G401.6 (cell line): ENCODE results near the gene IFITM5.
"Not testable (repeated sequence)": the region's sequence is repeated elsewhere in the genome, so short reads cannot be mapped to it uniquely, and the experiment has no call there.

ENCODE experiments used
- FAIRE-seq: peaks from 2 replicates; lab custom pipeline; 2012; peaks lifted over from hg19 to GRCh38; lab: Jason Lieb, UNC

The IFITM5 gene

DNA sequence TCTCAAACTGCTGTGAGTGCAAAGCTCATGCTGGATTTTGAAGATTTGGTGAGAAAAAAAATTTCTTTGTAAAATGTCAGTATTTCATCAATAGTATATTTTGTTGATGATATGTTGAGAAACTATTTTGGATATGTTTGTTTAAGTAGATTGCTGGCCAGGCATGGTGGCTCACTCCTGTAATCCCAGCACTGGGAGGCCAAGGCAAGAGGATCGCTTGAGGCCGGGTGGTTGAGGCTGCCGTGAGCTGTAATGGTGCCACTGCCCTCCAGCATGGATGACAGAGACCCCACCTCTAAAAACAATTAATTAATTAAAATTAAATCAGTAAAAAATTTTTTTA, 28.2 kb upstream of the IFITM5 start:
- no peak for FAIRE-seq

DNA sequence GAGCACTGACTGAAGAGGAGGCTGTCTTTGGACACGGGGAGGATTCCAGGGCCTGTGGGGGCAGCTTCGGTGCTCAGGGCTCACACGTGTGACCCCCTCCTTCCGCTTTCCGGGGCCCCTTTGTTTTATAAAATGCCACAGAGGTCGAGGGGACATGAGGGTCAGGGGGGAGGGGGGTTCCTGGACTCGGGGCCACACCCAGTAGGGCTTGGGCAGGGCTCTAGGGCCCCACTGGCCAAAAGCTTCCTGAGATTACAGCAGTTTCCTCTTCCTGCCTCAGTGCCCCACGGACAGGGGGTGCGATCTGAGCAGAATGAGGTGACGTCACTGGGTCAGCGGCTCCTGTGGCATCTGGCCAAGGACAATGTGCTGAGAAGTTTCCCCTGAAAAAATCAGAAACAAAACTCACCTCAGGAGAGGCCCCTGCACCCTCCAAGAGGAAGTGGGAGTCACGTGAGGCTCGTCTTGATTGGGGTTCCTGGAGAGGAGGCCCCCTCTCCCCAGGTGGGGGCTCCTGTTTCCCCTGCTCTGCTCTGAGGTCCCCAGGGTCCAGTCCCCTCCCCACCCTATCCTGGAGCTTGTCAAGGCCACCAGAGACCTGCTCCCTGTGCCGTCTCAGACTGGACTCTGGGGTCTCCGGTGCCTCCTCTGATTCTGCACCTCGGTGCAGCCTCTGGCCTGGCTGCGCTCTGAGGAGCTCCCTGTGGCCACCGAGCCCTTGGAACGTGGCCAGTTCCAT, 27.7 kb upstream of the IFITM5 start:
- no peak for FAIRE-seq

DNA sequence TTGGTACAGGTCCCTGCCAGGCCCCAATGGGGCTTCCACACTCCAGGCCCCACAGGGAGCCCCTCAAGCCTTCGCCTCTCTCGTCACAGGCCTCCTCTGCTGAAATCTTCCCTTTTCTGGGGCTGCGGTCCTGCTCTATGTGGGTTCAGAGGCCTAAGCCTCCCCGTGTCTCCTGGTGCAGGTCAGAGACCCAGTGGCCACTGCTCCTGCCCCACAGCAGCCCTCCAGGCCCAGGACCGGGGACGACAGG, 27.2 kb upstream of the IFITM5 start:
- no peak for FAIRE-seq

DNA sequence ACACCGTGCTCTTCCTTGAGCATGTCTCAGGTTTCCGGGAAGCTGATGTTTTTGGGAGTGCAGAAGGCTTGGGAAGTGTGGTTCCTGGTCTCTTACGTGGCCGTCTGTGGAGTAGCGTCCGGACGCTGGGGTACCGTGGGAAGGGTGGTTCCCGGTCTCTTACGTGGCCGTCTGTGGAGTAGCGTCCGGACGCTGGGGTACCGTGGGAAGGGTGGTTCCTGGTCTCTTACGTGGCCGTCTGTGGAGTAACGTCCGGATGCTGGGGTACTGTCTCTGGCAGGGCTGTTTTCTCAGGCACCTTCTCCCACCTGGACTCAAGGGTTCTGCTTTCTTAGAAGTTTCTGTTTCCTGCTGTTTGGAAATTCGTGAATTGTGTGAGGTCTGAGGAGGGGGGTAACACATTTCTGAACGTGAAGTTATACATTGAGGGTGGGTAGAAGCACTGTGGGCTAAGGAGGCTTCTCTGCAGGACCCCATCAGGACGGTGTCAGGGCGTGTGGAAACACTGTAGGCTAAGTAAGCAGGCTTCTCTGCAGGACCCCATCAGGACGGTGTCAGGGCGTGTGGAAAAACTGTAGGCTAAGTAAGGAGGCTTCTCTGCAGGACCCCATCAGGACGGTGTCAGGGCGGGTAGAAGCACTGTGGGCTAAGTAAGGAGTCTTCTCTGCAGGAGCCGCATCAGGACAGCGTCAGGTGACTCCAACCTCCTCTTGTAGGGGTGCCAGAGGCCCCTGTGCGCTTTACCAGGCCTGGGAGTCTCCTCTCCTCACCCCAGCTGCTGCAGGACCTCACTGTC, 26.7 kb upstream of the IFITM5 start:
- no peak for FAIRE-seq

DNA sequence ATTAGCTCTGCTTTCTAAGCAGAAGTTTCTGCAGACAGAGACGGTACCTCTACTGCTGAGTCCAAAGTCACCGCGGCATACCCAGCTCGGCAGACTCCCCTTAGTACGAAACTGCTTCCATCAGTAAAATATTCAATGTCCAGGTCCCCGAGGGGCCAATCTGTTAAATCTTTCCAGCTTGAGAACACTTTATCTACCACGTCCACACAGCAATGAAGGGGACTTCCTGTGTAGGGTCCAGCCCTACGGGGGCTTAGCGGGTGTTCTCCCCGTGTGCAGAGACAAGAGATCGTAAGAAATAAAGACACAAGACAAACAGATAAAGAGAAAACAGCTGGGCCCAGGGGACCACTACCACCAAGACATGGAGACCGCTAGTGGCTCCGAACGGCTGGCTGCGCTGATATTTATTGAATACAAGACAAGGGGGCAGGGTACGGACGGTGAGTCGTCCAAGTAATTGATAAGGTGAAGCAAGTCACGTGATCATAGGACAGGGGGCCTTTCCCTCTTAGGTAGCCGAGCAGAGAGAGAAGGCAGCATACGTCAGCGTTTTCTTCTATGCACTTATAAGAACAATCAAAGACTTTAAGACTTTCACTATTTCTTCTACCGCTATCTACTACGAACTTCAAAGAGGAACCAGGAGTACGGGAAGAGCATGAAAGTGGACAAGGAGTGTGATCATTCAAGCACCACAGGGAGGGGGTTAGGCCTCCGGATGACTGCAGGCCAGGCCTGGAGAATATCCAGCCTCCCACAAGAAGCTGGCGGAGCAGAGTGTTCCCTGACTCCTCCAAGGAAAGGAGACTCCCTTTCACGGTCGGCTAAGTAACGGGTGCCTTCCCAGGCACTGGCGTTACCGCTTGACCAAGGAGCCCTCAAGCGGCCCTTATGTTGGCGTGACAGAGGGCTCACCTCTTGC, 25.5 kb upstream of the IFITM5 start:
- FAIRE-seq: not testable (repeated sequence)

DNA sequence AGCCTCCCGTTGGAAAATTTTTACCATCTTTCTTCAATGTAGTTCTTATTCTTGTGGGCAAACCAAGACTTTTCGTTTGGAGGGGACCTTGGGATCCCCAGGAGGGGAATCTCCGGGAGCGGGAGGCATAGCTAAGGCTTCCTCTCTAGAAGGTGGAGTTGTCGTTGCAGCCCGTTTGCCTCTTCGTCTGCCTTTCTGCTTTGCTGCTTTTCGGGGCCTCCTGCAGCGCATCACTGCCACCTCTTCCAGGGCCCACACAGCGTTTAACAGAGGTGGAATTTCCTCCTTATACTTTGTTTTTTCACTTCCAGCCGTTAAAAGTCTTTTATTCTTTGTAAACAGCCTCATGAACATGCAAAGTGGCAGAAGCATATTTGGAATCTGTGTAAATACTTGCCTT, 24.8 kb upstream of the IFITM5 start:
- no peak for FAIRE-seq

DNA sequence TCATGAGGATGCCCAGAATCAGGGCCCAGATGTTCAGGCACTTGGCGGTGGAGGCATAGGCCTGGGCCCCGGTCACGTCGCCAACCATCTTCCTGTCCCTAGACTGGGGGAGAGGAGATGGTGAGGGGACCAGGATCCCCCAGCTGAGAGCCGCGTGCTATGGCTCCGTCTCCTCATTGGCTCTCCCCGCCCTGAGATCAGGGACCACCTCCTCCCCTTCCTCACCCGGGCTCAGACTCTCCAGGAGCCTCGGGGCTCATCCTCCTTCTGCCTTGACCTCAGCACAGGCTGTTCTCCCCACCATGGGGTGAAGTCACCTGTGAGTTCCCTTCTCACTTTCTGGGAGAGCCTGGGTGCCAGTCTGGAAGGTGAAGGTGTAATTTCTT, 20.6 kb upstream of the IFITM5 start:
- FAIRE-seq: not testable (repeated sequence)

DNA sequence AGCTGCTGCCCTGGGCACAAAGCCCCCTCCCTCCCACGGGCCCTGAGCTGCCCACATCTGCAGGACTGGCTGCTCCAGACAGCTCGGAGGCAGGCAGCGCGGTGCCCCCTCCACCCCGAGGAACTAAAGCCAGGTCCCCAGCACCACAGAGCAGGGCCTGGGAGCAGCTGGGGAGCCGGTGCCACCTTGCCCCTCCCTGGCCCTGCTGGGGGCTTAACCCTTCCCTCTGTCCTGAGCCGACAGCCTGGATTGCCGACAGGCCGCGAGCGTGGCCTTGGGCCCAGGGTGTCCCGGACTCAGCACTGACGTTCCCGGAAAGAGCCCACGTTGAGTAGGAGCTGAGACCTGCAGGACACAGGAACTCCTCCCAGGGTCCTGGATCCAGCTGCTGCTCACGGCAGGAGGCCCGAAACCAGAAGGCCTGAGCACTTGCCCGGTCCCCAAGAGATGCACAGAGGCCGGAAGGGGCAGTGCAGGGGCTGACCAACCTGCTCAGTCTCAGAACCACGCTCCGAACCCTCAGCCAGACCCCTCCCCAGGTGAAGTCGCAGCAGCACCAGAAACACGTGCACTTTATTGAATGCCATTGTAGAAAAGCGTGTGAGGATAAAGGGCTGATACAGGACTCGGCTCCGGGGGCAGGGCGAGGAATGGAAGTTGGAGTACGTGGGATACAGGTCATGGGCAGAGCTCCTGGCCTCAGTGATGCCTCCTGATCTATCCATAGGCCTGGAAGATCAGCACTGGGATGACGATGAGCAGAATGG, 20.0 kb upstream of the IFITM5 start:
- FAIRE-seq: not testable (repeated sequence)

DNA sequence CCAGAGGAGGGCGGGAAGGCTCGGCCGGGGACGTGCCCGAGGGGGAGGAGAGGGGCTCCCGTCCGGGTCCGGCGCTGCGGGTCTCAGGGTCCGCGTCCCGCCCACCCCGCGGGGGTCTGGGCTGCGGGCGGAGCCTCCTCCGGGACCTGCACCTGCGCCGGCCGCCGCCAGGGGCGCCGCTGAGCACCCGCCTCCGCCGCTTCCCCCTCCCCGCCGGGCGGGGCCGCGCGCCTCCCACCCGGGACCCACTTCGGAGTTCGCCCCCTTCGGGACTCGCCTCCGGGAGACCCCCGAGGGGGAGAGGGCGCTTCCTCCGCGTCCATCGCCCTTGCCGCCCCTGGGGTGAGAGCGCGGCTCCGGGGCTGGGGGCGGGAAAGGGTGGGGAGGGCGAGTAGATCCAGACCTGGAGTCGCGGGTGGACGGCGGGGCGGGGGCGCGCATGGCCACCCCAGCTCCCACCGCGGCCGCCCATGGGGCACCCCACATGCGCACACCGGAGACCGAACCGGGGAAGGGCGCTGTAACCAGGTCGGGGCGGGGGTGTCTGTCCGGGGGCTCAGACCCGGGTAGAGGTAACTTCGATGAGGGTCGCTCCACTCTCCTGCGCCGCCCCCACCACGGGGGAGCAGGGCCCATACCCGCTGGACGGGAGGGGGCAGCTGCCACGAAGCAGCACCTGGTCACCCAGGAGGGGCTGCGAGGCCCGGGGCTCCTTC, 19.2 kb upstream of the IFITM5 start:
- not testable (repeated sequence) for FAIRE-seq

DNA sequence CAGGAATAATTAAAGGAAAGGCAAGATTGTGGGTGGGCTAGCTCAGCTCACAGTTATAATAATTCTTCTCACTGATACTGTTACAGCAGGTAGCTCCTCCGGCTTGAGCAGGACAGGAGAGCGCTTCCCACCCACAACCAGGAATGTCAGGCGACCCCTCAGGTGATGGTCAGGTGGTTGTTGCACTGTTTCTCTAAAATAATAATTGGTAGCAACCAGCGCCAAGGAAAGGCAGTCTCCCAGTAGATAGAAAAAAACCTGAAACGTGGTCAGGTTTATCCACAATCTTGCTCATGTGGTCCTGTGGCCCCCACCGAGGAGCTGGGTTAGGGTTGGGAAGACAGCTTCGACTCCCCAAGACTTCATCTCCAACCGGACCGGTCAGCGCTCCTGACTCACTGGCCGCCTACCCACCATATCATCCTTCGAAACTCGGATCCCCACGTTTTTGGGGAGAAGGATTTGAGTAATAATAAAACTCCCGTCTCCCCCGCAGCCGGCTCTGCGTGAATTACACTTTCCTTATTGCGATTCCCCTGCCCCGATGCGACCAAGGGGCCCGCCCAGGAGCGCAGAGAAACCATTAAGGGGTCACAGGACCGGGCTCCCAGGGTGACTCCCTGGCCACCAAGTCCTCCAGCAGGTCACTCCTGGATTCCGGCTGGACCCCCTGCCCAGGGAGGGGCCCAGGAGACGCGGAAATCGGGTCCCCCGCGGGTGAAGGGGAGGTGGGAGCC, 18.5 kb upstream of the IFITM5 start:
- FAIRE-seq: not testable (repeated sequence)

DNA sequence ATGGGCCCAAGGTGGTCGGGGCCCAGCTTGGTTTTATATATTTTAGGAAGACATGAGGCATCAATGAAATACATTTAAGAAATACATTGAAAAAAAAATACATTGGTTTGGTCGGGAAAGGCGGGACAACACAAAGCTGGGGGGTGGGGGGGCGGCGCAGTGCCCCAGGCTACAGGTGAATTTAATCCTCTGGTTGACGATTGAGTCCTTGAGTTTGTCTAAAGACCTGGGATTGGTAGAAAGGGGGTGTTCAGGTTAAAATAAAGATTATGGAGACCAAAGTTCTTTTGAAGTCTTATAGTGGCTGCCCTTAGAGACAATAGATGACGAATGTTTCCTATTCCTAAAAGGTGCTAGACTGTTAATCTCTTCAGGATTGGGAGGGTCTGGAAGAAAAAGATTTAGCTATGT, 17.6 kb upstream of the IFITM5 start:
- no peak for FAIRE-seq

DNA sequence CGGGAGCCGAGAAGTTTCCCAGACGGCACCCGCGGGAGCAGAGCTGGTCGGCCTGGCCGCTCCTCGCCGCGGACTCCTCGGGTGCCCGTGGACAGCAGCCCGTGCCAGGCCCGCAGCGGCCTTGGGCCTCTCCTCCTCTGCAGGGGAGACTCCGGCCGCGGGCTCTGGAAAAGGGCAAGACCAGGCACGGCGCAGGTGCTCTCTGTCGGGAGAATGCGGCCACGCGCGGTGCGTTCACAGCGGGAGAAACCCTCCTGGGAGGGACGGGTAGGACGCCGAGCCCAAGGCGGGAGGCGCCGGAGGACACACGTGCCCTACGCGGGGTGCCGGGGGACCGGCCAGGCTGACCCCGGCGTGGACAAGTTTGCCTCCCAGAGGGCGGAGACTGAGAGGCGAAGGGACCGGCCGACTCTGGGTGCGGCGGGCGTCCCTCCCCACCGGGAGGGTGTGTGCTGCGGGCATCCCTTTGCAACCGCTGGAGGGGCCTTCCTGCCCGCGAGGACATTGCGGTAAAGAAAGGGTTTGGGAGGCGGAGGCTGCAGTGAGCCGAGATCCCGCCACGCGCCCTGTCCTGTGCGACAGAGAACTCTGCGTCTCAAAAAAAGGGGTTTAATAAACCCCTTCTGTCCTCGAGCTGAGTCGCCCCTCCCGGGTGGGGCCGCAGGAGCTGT, 16.8 kb upstream of the IFITM5 start:
- no peak for FAIRE-seq

DNA sequence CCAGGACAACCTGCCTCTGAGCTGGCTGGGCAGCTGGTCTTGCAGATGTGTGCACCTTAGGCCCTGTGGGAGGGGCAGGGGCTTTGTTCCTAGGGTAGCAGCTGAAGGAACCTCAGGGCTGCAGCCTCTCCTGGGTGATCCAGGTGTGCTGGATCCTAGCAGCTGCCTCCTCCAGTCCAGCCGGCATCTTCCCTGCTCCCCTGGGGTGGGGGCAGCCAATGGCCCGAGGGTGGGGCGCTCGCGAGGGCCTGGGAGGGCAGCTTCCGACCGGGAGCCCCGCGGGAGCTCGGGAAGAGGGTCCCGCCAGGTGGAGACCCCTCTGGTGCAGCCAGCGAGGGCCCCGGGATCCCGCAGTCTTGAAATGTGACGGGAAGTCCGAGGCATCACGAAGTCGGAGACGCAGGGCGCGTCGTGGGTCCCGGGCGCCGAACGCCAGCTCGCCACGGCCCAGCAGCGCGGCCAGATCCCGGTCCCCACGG, 16.2 kb upstream of the IFITM5 start:
- FAIRE-seq: no peak

DNA sequence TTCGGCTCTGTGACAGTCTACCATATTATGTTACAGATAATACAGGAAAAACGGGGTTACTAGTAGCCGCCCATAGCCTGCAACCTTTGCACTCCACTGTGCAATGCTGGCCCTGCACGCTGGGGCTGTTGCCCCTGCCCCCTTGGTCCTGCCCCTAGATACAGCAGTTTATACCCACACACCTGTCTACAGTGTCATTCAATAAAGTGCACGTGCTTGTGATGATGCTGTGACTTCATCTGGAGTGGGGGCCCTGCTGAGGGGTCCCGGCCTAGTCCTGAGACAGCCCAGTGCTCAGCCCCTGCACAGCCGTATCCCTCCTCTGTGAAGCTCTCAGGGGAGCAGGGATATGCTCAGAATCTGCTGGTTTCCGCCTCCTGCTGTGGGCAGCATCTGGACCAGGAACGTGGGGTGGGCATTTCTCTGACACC, 15.7 kb upstream of the IFITM5 start:
- no peak for FAIRE-seq

DNA sequence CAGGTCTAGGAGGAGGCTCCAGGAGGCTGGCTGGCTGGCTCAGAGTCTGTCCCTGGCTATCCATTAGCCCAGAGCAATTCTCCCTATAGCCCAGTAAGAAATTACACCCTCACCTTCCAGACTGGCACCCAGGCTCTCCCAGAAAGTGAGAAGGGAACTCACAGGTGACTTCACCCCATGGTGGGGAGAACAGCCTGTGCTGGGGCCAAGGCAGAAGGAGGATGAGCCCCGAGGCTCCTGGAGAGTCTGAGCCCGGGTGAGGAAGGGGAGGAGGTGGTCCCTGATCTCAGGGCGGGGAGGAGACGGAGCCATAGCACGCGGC, 15.2 kb upstream of the IFITM5 start:
- FAIRE-seq: not testable (repeated sequence)

DNA sequence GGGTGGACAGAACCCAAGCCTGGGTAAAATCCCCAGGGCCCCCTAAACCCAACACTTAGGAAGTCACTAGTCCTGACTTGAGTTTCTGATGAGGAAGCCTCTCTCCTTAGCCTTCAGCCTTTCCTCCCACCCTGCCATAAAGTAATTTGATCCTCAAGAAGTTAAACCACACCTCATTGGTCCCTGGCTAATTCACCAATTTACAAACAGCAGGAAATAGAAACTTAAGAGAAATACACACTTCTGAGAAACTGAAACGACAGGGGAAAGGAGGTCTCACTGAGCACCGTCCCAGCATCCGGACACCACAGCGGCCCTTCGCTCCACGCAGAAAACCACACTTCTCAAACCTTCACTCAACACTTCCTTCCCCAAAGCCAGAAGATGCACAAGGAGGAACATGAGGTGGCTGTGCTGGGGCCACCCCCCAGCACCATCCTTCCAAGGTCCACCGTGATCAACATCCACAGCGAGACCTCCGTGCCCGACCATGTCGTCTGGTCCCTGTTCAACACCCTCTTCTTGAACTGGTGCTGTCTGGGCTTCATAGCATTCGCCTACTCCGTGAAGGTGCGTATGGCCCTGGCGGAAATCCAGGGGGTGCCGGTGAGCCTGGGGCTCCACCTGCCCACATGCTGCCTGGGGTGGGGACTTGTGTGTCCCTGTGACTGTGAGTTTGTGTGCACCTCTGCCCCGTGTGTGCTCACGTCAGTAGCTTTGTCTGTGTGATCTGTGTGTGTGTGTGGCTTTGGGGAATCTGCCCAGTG, 14.6 kb upstream of the IFITM5 start, which contains the start of gene IFITM1:
IFITM1 (plus strand) TSS at position 254 of the 767 bp plus-strand sequence; CDS start at position 385, 131 bp downstream.
- FAIRE-seq: peak; percentile 97

DNA sequence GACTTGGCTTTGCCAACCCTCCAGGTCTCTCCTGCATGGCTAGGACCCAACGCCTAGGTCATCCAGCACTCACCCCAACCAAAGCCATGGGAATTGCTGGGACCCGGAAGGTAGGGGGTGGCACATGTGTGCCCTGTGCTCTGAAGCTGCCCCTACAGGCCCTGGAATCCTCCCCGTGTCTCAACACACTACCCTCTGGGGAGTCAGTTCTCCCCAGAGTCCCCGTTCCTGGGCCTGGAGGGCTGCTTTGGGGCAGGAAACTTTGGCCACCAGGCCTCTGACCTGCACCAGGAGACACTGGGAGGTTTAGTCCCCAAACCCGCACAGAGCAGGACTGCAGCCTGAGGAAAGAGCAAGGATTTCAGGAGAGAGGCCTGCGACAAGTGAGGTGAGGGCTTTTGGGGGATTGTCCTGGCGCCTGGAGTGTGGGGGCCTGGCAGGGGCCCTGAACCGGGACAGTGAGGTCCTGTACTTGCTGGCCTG, 14.0 kb upstream of the IFITM5 start:
- no peak for FAIRE-seq

DNA sequence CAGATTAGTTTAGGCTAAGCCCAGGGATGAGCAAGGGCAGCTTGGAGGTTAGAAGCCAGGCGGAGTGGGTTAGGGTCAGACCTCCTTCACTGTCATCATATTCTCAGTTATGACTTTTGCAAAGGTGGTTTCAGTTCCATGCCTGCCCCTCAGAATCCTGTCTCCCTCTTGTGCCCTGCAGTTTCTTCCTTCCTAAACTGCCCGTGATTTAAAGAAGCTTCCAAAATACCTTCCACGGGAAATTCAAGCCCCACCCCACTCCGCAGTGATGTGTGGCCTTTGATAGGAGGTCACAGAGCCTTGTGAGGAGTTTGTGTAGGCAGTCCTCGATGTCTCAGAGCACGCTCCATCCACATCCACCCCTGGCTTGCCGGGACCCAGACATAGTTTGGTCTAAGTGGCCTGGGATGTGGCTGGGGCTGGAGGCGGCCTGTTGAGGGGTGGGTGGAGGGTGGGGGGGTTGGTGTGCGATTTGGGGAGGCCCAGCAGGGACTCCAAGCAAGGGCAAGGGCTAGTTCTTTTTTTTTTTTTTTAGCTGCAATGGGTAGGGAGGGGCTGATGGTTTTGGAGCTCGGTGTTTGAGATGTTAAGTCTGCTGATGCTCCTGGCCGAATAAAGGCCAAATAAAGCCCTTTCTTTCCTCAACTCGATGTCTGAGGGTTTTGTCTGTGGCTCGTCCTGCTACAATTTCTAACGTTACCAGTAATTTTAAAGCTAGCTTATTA, 12.9 kb upstream of the IFITM5 start:
- no peak for FAIRE-seq
